HG03103 (cell line): ENCODE results near the gene LRMDA.

ENCODE experiments used
- ATAC-seq: cut with Tn5 transposase; IDR thresholded peaks from one replicate; pipeline ENCODE4 v1.9.1; 2021; ENCODE audit warnings: low read depth; ENCODE audit not compliant: unreplicated experiment

LRMDA gene

DNA sequence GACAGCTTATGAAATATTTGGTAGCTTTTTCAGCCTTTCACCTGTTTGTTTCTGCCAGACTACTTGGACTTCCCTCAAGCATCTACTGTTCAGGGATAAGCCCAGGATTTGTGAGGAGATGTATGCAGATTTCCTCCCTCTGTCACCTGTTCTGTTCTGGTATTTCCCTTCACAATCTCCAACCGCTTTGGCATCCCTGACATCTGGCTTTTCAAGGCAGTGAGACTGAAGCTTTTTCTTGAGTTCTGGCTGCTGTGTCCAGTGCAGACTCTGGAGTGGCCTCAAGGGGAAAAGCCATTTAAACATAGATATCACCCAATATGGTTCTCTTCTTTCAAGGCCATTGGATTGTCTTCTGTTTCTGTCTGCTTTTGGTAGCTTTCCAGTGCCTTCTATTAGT lies 369.7 kb downstream of the LRMDA start:
- ATAC-seq: no peak

- ATAC-seq: no peak
Observed at GRCh38 chr10:75801661-75802060, 370.2 kb downstream of the LRMDA start.

GRCh38 chr10:75803121-75803520 lies 371.7 kb downstream of the LRMDA start:
- no peak for ATAC-seq

DNA sequence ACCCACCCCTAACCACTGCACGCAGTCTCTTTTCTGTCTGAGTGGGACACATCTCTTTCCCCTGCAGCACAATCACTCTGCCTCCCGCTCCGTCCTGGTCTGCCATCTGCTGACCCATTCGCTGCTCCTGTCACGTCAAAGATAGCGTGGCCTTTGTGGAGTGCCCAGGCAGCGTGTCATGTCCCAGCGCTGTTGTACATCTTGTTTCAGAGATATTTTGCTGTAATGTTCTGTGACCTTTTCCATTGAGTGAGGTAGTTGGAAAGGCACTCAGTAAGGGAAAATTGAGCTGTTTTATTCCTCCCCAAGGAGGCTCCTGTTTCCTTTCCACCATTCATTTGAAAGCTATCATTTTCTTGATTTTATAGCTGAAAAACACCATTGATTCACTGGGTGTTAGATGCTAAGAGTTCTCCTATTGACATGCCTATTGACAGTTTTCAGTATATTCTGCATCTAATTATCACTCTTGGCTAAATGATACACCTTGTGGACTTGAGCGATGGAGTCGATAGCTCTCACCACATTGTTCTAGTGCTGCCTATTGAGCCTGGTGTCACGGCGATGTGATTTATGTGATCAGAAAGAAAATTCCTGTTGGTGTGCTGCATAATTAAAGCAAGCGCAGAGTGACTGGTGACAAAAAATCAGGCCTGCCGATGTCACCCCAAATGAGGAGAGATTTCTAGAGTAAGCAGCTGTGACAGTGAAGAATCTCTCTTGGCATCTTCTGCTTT lies 372.6 kb downstream of the LRMDA start:
- no peak for ATAC-seq

DNA sequence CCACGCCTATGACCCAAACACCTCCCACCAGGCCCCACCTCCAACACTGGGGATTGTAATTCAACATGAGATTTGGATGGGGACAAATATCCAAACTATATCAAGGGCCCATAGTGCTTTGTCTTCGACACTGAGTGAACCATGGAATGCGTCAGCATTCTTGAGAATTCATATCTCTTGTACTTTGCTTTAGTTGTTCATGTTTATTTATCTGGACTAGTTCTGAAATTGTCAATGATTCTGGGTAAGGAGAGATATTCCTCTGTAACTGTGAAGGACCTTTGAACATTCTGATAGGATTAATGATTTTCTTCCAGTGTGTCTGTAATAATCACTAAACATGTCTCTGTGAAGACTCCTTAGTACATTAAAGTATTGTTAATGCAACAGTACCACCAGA lies 374.8 kb downstream of the LRMDA start:
- no peak for ATAC-seq

GRCh38 chr10:75807456-75807855 lies 376.0 kb downstream of the LRMDA start:
- no peak for ATAC-seq

GRCh38 chr10:75809003-75809402 lies 377.6 kb downstream of the LRMDA start:
- ATAC-seq: no peak

DNA sequence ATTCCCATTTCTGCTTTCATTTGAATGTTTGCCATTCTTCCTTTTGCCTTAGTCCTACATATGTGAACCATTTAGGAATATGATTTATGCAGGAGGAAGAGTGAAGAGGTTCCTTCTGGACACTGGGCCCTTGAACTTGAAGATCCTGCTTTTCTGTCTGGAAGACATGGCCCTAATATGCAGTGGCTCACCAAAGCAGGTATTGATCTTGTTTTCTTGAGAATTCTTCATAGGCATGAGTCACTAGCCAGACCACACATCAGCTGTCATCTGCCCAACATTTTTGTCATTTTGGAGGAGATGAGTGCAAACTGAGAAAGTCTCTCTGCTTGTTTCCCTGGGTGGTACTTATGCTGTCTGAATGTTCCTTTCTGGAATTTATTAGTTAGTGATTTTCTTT lies 382.6 kb downstream of the LRMDA start:
- ATAC-seq: no peak

- ATAC-seq: no peak
Observed at GRCh38 chr10:75815066-75815465, 383.6 kb downstream of the LRMDA start.

DNA sequence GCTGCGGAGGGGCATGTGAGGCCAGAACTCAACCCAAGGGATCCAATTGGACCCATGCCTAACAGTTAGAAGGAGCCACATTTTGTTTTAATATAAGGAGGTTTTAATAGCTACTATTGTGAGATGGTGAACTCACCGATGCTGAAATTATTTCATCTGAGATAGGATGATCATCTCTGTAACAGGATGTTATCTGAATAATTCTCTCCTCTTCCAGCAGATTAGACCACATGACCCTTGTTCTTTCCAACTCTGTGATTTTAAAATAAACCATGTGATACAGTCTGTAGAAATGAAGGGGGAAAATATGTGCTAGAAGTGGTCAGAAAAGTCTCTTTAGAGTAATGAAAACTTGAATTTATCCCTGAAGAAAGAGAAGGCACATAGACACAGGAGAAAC lies 385.8 kb downstream of the LRMDA start:
- ATAC-seq: no peak

DNA sequence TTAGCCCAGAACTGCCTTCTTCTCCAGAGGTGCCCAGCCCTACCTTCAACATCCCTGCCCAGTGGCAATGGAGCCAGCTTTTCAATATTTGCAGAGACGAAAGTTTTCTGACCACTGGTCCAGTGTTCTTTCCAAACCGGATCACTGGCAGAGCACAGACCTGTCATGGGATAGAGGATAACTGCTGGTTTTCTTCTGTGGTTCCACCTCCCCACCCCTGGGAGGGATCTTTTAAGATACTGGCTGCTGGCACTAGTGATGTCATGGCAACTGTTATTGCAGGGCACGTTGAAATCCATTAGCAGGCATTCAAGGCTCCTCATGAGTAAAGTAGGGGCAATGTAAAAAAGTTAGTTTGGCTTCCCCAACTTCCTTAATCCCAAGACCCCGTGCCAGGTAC lies 387.1 kb downstream of the LRMDA start:
- ATAC-seq: no peak

GRCh38 chr10:75825235-75825634 lies 393.8 kb downstream of the LRMDA start:
- no peak for ATAC-seq

DNA sequence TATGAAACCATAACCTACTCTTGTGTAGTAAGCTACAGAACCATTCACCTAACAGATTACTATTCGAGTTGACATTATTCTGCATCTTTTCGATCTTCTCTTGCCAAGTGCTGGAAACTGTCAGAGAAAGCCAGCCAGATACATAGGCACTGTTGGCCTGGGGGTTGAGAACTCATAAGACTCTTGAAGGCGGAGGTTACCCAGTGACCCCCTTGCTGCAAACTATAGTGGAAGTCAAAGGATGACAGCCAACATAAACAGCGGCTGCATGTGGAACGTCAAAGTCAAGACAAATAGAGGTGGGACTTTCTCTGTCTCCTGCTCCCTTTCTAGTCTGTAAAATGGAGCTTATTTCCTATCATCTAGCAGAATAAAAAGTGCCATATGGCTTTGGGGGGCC lies 394.2 kb downstream of the LRMDA start:
- no peak for ATAC-seq

GRCh38 chr10:75826846-75827245 lies 395.4 kb downstream of the LRMDA start:
- no peak for ATAC-seq

DNA sequence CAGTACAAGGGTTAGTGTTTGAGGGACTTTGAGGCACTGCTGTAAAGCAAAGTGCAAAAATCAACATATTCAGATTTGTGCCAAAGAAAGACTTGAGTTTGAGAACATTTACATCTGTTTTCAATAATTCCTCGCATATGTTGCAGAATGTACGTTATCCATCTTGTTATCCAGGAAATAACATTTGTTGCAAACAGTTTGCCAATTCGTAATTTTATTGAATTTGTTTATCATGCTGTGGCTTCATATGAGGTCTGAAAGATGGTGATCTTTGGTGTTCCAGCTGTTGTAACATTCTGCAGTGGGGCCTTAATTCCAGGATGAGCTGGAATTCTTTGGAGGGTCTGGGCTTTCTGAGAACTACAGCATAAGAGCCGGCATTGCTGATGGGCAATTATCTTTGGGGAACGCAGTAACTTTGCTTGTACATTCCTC lies 396.2 kb downstream of the LRMDA start:
- no peak for ATAC-seq

DNA sequence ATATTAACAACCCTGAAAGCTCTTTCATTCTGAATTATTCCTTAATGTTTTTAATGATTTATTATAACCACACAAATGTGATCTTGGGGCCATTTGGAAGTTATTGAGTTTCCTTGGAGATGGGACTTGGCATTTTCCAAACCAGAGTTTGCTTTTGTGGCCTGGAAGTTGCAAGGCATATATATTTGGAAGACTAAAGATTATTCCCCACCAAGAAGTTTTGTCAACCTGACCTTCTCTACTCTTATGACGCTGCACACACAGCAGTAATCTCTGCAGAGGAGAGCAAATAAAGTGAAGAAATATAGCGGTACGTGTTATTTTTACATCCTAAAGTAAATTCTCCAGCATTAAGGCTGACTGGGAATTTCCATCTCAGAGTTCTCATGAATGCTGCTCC lies 397.0 kb downstream of the LRMDA start:
- no peak for ATAC-seq

DNA sequence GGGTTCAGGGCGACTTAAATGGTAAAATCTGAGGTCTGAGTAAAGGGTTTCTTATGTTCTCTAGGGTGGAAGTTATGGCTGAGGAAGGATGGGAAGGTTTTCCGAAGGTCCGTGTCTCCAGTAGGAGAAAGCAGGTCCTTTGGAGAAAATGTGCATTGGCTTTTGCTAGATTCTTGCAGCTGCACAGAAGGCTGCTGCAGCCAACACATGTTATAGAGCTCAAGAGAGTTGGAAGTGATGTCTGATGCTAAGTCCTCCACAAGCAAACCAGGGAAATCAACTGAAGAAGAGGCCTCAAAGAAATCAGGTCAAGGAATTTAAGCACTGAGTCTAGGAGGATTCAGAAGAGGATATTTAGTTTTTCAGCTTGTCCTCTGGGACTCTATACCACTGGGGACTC lies 404.6 kb downstream of the LRMDA start:
- no peak for ATAC-seq

DNA sequence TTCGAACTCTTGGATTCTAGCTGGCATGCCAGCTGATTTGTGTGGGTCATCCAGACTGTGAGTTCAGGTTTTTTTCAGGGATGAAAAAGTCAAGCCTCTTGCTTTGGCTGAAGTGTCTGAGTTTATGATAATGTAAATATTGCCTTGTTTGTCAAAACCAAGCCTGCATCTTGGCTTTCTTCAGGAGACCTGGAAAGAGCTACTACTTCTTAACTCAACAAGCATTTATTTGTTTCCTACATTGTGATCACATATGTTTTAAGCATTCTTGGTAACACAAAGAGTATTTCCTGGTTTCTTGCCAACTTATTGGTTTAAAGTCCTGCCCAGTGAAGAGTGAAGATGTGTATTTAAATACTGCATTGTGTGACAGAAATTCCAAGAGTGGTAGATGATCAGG lies 407.1 kb downstream of the LRMDA start:
- ATAC-seq: no peak

GRCh38 chr10:75839020-75839419 lies 407.6 kb downstream of the LRMDA start:
- ATAC-seq: no peak

GRCh38 chr10:75841266-75841665 lies 409.8 kb downstream of the LRMDA start:
- no peak for ATAC-seq

DNA sequence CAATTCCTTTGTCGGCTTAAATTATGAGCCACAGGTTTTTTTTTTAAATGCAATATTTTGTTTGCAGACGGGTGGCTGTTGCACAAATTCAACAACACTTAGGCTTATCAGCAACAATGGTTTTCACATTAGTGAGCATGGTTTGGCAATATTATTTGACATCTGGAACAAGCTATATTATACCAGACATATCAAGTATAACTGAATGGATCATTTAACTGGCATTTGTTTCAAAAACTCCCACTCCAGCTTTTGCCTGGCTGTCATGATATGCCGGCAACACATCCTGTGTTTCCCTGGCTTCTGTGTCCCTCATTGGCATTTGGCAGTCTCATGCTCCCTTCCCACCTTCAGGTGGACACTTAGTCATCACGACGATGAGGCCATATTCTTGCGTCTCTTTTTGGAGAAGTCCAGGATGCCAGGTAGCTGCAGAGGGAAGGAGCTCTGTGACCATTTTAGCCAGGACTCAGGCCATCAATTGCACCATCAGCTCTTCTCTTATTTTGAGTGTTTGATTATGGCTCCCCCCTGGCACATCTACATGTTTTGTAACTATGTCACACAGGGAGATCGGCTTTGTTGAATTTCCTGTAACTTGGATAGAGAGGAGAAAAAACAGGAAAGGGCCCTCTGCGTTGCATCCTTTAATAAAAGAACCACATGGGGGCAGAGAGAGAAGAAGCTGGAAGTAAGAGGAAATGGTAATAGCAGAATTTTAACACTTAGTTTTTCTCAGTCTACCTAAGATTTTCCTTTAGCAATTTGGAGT lies 413.9 kb downstream of the LRMDA start:
- ATAC-seq: no peak

- ATAC-seq: no peak
Observed at GRCh38 chr10:75847477-75847876, 416.1 kb downstream of the LRMDA start.
